Measurements from ENCODE around the gene MEX3D.

Gene MEX3D

GRCh38 chr19:1579222-1579621, 11.1 kb upstream of the MEX3D start:
- H3K4me3 ChIP-seq, result no peak overlapping the region
- no peak overlapping the region for H3K27ac ChIP-seq
- H3K9ac ChIP-seq (ENCODE audit: insufficient read length), result no peak overlapping the region
- DNase-seq (ENCODE audit: low read depth, low spot score), result no peak
- TF ChIP-seq FOXP2 (optimal IDR thresholded peaks at IDR 0.05; ENCODE audit: control extremely low read depth, extremely low read length, insufficient read depth), result no peak
- TF ChIP-seq POLR2AphosphoS5 (IDR thresholded peaks at IDR 0.05; ENCODE audit: borderline replicate concordance, low read depth, low read length), result no peak
- no peak for TF ChIP-seq EZH2 (IDR thresholded peaks at IDR 0.05)
- H3K36me3 ChIP-seq (ENCODE audit: insufficient read depth, low read length), result peaks cover 41% of the 10 kb centered on the region; the same call in 1 of the 2 replicates
- no peaks in the 10 kb centered on the region for H3K9me3 ChIP-seq (ENCODE audit: low read depth, low read length)

- DNase-seq (ENCODE audit: low read depth, low spot score), result no peak
Measured at GRCh38 chr19:1577929-1578618, 9.9 kb upstream of the MEX3D start.

GRCh38 chr19:1577090-1577928, 9.2 kb upstream of the MEX3D start:
- Histone ChIP-seq H3K9me3 (ENCODE audit: low read depth, low read length) (no peaks in the 10 kb centered on the region), H3K9ac (ENCODE audit: insufficient read length) (no peak overlapping the region), H3K36me3 (ENCODE audit: insufficient read depth, low read length) (peaks cover 30% of the 10 kb centered on the region; the same call in 1 of the 2 replicates), H3K27ac (no peak overlapping the region), H3K4me3 (no peak overlapping the region)
- no peak for TF ChIP-seq FOXP2 (optimal IDR thresholded peaks at IDR 0.05; ENCODE audit: control extremely low read depth, extremely low read length, insufficient read depth)
- TF ChIP-seq EZH2 (IDR thresholded peaks at IDR 0.05), result no peak
- TF ChIP-seq POLR2AphosphoS5 (IDR thresholded peaks at IDR 0.05; ENCODE audit: borderline replicate concordance, low read depth, low read length), result no peak
- no peak for DNase-seq (ENCODE audit: low read depth, low spot score)

More at GRCh38 chr19:1577929-1578618, 9.9 kb upstream of the MEX3D start:
- H3K36me3 ChIP-seq (ENCODE audit: insufficient read depth, low read length), result peaks cover 34% of the 10 kb centered on the region; the same call in 1 of the 2 replicates
- no peak overlapping the region for H3K9ac ChIP-seq (ENCODE audit: insufficient read length)
- no peaks in the 10 kb centered on the region for H3K9me3 ChIP-seq (ENCODE audit: low read depth, low read length)
- no peak overlapping the region for H3K4me3 ChIP-seq
- TF ChIP-seq FOXP2 (optimal IDR thresholded peaks at IDR 0.05; ENCODE audit: control extremely low read depth, extremely low read length, insufficient read depth) (no peak), EZH2 (IDR thresholded peaks at IDR 0.05) (no peak), POLR2AphosphoS5 (IDR thresholded peaks at IDR 0.05; ENCODE audit: borderline replicate concordance, low read depth, low read length) (no peak)
- no peak overlapping the region for H3K27ac ChIP-seq

GRCh38 chr19:1576242-1577089, 8.3 kb upstream of the MEX3D start:
- DNase-seq (ENCODE audit: low read depth, low spot score), result no peak
- Histone ChIP-seq H3K9me3 (ENCODE audit: low read depth, low read length) (no peaks in the 10 kb centered on the region), H3K36me3 (ENCODE audit: insufficient read depth, low read length) (peaks cover 23% of the 10 kb centered on the region; the same call in 1 of the 2 replicates), H3K27ac (no peak overlapping the region), H3K4me3 (no peak overlapping the region), H3K9ac (ENCODE audit: insufficient read length) (no peak overlapping the region)
- TF ChIP-seq POLR2AphosphoS5 (IDR thresholded peaks at IDR 0.05; ENCODE audit: borderline replicate concordance, low read depth, low read length) (no peak), EZH2 (IDR thresholded peaks at IDR 0.05) (no peak), FOXP2 (optimal IDR thresholded peaks at IDR 0.05; ENCODE audit: control extremely low read depth, extremely low read length, insufficient read depth) (no peak)

- Histone ChIP-seq H3K9me3 (ENCODE audit: low read depth, low read length) (no peaks in the 10 kb centered on the region), H3K27ac (no peak overlapping the region), H3K9ac (ENCODE audit: insufficient read length) (no peak overlapping the region), H3K36me3 (ENCODE audit: insufficient read depth, low read length) (peaks cover 14% of the 10 kb centered on the region; the same call in 1 of the 2 replicates), H3K4me3 (no peak overlapping the region)
- TF ChIP-seq POLR2AphosphoS5 (IDR thresholded peaks at IDR 0.05; ENCODE audit: borderline replicate concordance, low read depth, low read length), result peak; percentile 29; the same call in 1 of the 2 replicates
- TF ChIP-seq EZH2 (IDR thresholded peaks at IDR 0.05), result no peak
- no peak for DNase-seq (ENCODE audit: low read depth, low spot score)
Measured at GRCh38 chr19:1575323-1576241, 7.5 kb upstream of the MEX3D start.

GRCh38 chr19:1574354-1575136, 6.4 kb upstream of the MEX3D start:
- no peak overlapping the region for H3K9ac ChIP-seq (ENCODE audit: insufficient read length)
- no peaks in the 10 kb centered on the region for H3K9me3 ChIP-seq (ENCODE audit: low read depth, low read length)
- H3K4me3 ChIP-seq, result no peak overlapping the region
- TF ChIP-seq POLR2AphosphoS5 (IDR thresholded peaks at IDR 0.05; ENCODE audit: borderline replicate concordance, low read depth, low read length) (peak; percentile 26; the same call in 1 of the 2 replicates), EZH2 (IDR thresholded peaks at IDR 0.05) (no peak)
- no peak for DNase-seq (ENCODE audit: low read depth, low spot score)
- H3K27ac ChIP-seq, result no peak overlapping the region
- H3K36me3 ChIP-seq (ENCODE audit: insufficient read depth, low read length), result peaks cover 7% of the 10 kb centered on the region; the same call in 1 of the 2 replicates

GRCh38 chr19:1572795-1573194, 4.7 kb upstream of the MEX3D start:
- Histone ChIP-seq H3K4me3 (no peak overlapping the region), H3K36me3 (ENCODE audit: insufficient read depth, low read length) (peaks cover 3% of the 10 kb centered on the region; the same call in 1 of the 2 replicates), H3K9me3 (ENCODE audit: low read depth, low read length) (no peaks in the 10 kb centered on the region), H3K9ac (ENCODE audit: insufficient read length) (no peak overlapping the region), H3K27ac (no peak overlapping the region)
- no peak for TF ChIP-seq FOXP2 (optimal IDR thresholded peaks at IDR 0.05; ENCODE audit: control extremely low read depth, extremely low read length, insufficient read depth)
- no peak for TF ChIP-seq POLR2AphosphoS5 (IDR thresholded peaks at IDR 0.05; ENCODE audit: borderline replicate concordance, low read depth, low read length)
- TF ChIP-seq EZH2 (IDR thresholded peaks at IDR 0.05), result no peak
- DNase-seq (ENCODE audit: low read depth, low spot score), result no peak
